SK-N-DZ (cell line): ENCODE measurements around the gene GFAP.

ENCODE experiments used
- DNase-seq: peaks from one replicate; pipeline ENCODE4 v3.0.0-alpha.2; 2015; ENCODE audit warnings: low spot score

The GFAP gene

DNA sequence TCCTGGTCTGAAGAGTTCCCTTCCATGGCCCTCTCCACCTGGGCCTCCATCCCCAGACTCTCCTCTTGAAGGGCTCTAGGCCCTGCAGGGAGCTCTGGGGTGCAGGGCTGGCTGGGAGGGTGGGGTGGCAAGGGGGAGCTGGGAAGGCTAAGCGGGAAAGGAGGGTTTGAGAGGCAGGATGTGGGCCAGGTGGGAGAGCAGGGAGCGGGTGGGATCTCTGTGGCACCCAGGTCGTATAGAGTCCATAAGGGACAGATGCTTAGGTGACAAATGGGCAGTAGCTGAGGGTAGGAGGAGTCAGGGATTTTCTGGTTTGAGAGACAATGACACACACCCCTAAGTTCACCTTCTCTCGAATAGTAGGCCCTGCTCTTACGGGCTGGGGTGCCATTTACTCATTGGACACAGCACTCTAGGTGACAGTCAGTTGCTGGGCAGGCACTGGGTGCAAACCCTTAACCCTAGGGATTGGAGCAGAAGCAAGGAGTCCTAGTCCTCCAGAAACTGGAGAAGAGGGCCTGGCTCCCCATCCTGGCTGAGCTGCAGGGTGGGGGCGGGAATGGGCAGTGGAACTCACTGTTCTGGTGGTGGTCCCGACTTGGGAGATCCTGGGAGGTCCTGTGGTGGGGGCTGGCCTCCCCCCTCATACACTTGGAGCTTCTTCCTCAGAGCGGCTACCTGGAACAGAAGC is 16.9 kb upstream of the GFAP start:
- no peak for DNase-seq

DNA sequence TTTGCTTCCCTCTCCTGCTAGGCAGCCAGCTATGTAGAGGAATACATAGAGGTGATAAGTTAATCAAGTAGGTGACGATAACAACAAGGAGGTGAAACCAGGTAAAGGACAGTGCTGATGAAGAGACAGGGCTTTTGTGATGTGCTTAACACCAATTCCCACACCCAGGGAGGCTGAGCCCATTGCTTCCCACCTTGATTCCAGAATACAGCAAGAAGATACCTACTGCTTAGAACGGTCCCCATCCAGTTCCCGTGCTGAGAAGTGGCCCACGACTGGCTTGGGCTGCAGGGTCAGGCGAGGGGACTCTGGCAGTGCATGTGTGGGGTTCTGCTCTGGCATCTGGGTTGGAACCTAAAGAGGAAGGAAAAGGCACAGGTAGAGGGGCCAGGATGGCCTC is 16.1 kb upstream of the GFAP start:
- no peak for DNase-seq

GRCh38 chr17:44930667-44931066 is 15.4 kb upstream of the GFAP start:
- DNase-seq = no peak

GRCh38 chr17:44928950-44929720 is 13.8 kb upstream of the GFAP start:
- DNase-seq = no peak

DNA sequence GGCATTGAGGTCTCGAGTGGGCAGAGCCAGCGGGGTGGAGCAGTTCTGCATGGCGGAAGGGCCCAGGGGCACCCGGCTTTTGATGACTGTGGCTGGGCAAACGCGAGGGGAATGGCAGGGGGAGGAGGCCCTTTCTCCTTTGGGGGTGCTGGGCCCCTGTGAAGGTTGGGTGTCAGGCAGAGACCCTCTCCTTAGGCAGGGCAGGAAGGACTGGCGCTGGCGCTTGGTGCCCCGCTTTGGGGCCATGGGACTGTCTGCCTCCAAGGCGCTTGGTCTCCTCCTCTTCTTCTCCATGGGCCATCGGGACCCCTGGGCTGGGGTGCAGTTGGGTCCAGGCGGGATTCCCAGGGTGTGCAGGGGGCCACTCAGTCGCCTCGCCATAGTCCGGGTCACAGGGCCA is 12.8 kb upstream of the GFAP start:
- DNase-seq = no peak

DNA sequence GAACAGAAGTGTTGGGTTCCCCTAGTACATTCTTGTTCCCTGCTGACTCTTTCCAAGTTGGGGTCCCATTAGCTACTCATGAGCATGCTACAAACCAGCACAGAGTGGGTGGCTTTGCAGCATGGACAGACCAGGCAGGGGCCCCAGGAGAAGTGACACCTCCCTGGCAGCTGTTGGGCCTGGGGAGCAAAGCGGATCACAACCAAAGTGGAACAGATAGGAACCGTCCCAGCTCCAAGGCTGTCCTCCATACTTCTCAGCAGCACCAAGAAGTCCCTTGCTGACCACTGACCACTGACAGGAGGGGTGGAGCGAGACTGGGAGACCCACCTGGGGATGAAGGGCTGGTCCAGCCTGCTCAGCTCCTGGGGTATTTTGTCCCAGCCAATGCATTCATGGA is 12.4 kb upstream of the GFAP start:
- DNase-seq = no peak

- DNase-seq = no peak
Observed at GRCh38 chr17:44926821-44927525, 11.7 kb upstream of the GFAP start.

GRCh38 chr17:44925731-44926697 is 10.7 kb upstream of the GFAP start:
- DNase-seq = no peak

DNA sequence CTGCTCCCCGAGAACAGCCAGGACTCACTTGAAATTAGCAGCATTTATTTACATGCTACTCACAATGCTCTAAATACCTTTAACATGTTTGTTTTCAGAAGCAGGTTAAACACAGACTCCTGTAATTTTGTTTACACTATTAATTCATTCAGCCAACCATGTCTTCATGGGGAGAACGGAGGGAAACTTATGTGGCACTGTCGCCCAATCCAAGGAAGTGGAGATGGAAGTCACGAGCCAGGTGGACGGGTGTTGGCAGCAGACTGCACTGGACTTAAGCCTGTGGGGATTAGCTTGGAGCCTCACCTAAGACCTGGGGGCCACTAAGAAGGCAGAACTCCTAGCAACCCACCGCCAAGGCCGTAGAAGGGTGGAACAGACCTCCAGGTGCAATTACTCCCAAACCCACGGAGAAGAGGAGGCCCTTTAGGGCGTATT is 8.8 kb upstream of the GFAP start:
- no peak for DNase-seq

DNA sequence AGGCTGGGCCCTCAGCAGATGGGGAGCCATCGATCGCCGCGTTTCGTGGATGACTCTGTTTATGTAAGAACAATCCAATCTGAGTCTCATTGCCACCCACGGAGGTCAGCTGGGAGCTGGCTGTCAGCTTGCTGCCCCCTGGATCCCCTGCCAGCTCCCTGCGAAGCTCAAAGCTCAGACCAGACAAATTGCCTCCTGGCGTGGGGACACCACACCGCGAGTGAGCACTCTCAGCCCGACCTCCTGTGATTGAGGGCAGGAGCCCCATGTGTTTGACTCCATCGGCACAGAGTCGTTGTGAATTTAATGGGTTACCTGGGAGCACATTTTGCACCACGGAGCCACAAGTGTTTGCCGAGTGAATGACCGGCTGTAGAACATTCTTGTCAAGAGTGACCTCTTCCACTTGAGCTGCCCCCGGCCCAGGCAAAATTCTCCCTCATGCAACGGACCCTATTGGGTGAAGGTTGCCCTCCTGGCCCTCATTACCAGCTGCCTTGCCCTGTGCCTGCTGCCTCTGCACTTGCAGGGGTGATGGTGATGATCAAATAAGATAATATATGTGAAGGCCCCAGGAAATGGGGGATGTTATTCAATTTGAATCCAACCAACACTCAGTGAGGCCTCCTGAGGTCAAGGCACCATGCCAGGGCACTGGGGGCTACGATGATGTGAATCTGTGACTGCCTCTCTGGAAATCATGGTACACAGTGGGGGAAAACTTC is 7.6 kb upstream of the GFAP start:
- no peak for DNase-seq

DNA sequence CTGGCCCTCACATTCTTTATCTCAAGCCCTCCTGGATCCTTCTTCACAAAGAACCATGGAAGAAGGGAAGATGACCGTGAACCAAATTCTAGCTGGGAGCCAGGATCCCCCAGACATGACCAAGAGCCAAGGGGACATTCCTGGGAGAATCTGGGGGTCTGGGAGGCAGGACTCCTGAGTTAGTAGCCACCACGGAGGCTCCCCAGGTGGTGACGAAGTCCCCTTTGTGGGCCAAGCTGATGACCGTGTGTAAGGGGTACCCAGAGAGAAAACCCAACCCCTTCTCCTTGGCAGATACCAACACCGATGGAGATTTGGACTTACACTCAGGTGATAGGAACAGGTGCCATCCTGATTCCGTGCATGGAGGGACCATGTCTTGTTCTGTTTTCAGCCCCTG is 6.8 kb upstream of the GFAP start:
- DNase-seq = no peak

DNA sequence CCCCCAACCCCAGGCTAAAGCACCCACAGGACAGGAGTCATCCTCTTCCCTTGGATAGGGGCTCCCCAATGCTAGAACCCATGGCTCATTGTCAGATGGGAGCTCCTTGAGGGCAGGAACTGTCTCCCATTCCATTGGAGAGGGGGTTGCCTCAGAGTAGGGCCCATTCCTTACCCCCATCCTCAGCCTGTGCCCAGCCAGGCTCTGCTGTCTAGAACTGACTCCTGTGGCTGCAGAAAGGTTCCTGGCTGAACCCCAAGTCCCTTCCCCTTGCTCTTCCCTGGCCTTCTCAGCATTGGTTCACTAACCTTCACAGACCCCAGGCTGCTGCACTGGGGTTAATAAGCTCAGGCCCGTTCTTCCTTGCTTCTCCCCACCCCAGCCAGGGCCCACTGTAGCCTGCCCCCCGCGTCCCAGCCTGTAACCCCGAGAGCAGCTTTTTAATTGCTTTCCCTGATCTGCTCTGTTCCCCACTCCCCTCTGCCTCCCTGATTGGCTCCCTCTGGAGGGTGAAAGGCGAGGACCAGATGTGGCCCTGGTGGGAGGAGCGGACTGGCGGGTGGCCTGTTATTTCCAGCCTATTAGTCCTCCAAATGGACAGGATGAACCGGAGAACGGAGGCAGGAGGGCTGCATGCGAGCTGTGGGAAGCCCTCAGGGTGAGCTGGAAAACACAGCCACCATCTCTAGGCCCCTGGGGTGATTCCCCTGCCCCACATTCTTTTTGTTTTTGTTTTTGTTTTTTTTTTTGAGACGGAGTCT is 6.0 kb upstream of the GFAP start:
- DNase-seq = peak; percentile 81

- DNase-seq = peak; percentile 60
Observed at GRCh38 chr17:44920565-44920940, 5.3 kb upstream of the GFAP start.

DNA sequence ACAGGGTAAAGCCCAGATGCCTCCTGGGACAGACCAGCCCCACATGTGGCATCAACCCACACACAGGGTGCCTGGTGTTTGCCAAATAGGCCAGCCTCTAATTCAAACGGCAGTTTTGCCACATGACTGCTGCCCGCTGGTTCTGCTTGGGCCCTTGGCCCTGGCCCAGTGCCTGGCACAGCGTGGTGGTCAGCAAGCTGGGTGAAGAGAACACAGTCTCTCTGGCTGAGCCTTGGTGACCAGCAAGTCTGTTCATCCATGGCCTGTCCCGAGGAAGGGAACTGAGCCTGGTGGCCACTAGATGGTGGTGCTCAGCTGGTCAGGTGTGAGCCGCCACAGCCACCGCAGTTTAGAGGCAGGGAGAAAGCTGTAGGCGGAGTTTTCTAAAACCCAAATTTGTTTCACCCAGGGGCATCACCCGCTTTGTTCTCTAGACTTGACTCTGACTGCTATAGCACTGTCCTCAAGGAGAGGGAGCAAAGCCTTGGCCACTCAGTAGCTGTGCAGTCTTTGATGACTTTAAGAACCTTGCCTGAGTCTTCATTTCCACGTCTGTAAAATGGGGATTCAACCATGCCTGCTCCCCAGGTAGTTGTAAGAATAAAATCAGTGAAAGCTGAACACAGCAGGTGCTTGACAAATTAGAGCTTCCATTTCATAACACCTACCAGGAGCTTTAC is 4.7 kb upstream of the GFAP start:
- DNase-seq = peak; percentile 86

GRCh38 chr17:44919411-44919810 is 4.1 kb upstream of the GFAP start:
- DNase-seq = no peak

DNA sequence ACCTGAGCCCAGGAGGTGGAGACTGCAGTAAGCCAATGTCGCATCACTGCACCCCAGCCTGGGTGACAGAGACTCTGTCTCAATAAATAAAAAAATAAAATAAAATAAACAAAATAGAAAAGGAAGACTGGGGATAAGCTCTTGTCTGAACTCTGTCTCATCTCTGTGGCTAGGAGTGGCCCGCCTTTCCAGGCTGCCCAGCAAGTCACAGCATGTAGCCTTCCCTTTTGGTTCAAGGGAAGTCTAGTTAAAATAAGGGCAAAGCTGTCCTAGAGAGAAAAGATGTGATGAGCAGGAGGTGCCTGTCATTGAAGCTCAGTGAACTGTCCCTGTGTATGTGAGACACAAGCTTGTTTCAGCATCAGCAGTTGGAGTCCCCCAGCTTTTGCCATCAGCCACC is 2.7 kb upstream of the GFAP start:
- DNase-seq = no peak

- no peak for DNase-seq
Observed at GRCh38 chr17:44917456-44917855, 2.2 kb upstream of the GFAP start.

- DNase-seq = no peak
Observed at GRCh38 chr17:44916781-44917241, 1.5 kb upstream of the GFAP start.
